BJ (cell line): ENCODE data around the gene CHAT. TPM values are rescaled to one million over a fixed set of nuclear protein-coding genes. Genes with fewer than 3 reads are reported as not detected.

Experiments
- CTCF ChIA-PET: fragments of 350-600 bp; formaldehyde crosslinking; extraction: SDS; loops from one replicate; lab custom pipeline; 2021; ENCODE audit warnings: antibody characterized with exemption, inconsistent platforms; lab: Yijun Ruan, JAX
- POLR2A ChIA-PET: fragments of 300-600 bp; sonication (Branson Sonifier 250); formaldehyde crosslinking; extraction: SDS; loops from one replicate; lab custom pipeline; 2021; ENCODE audit warnings: antibody characterized with exemption; lab: Charles Lee
- DNase-seq: peaks from one replicate; pipeline ENCODE4 v3.0.0-alpha.2; 2011; ENCODE audit warnings: low read depth
- H3K27me3 ChIP-seq: 2 replicates; pipeline ENCODE4 v1.6.0; 2011; ENCODE audit warnings: low read length; ENCODE audit not compliant: control insufficient read depth, insufficient read depth
- H3K36me3 ChIP-seq: 2 replicates; pipeline ENCODE4 v1.5.1; 2011; ENCODE audit warnings: low read length; ENCODE audit not compliant: control insufficient read depth, insufficient read depth
- H3K4me3 ChIP-seq: 2 replicates; pipeline ENCODE4 v1.5.1; 2011; ENCODE audit warnings: low read depth, mild to moderate bottlenecking, control low read depth, low read length
- CTCF ChIP-seq: IDR thresholded peaks from 2 replicates; pipeline ENCODE4 v1.5.1; 2011; ENCODE audit warnings: low read depth, mild to moderate bottlenecking, control low read depth, inconsistent platforms, low read length, moderate library complexity; ENCODE audit not compliant: insufficient read depth
- polyA plus RNA-seq: library from polyadenylated mRNA; depleted of rRNA; stranded (reverse); fragments of >200 nt; gene quantifications from 2 replicates; pipeline ENCODE4 v1.2.3, GENCODE V29; 2011

CHAT gene
- polyA plus RNA-seq, 1 experiment, result not detected

GRCh38 chr10:49600046-49600445 lies 13.8 kb upstream of the CHAT start:
- ChIA-PET POLR2A (no interaction called here), CTCF (interaction anchor here (0.8 kb wide), 1 partner anchor 10 kb away, joined by 3 read pairs; no protein-coding TSS in a partner anchor)
- no peak for TF ChIP-seq CTCF
- DNase-seq, result no peak
- H3K27me3 ChIP-seq, result peaks cover 3% of the 10 kb centered on the region
- H3K4me3 ChIP-seq, result no peak overlapping the region
- H3K36me3 ChIP-seq, result no peaks in the 10 kb centered on the region

GRCh38 chr10:49600781-49601400 lies 12.9 kb upstream of the CHAT start:
- DNase-seq, result no peak
- Histone ChIP-seq H3K4me3 (no peak overlapping the region), H3K27me3 (peaks cover 4% of the 10 kb centered on the region), H3K36me3 (no peaks in the 10 kb centered on the region)
- ChIA-PET CTCF (interaction anchor here (0.8 kb wide), 1 partner anchor 11 kb away, joined by 3 read pairs; no protein-coding TSS in a partner anchor), POLR2A (no interaction called here)
- no peak for TF ChIP-seq CTCF

GRCh38 chr10:49601857-49602256 lies 12.0 kb upstream of the CHAT start:
- no peak for TF ChIP-seq CTCF
- ChIA-PET CTCF (interaction anchor here (1.3 kb wide), 1 partner anchor 9 kb away, joined by 10 read pairs; no protein-coding TSS in a partner anchor), POLR2A (no interaction called here)
- peaks cover 4% of the 10 kb centered on the region for H3K27me3 ChIP-seq
- H3K36me3 ChIP-seq, result no peaks in the 10 kb centered on the region
- no peak for DNase-seq
- H3K4me3 ChIP-seq, result no peak overlapping the region

- H3K27me3 ChIP-seq, result peaks cover 6% of the 10 kb centered on the region
- DNase-seq, result no peak
- ChIA-PET CTCF (interaction anchor here (1.3 kb wide), 1 partner anchor 9 kb away, joined by 10 read pairs; no protein-coding TSS in a partner anchor), POLR2A (no interaction called here)
- no peak overlapping the region for H3K4me3 ChIP-seq
- H3K36me3 ChIP-seq, result no peaks in the 10 kb centered on the region
- TF ChIP-seq CTCF, result no peak
Measured at GRCh38 chr10:49602380-49603023, 11.3 kb upstream of the CHAT start.

GRCh38 chr10:49605216-49605938 lies 8.5 kb upstream of the CHAT start:
- CTCF ChIA-PET, result interaction anchor here (1.1 to 2.4 kb wide), 4 partner anchors 10 to 12 kb away, joined by 3 to 15 read pairs (median 4); no protein-coding TSS in a partner anchor
- no peak overlapping the region for H3K4me3 ChIP-seq
- no peak for DNase-seq
- H3K36me3 ChIP-seq, result no peaks in the 10 kb centered on the region
- peaks cover 27% of the 10 kb centered on the region for H3K27me3 ChIP-seq
- POLR2A ChIA-PET, result no interaction called here
- TF ChIP-seq CTCF, result no peak
